Neural cell (in vitro differentiated cells): ENCODE measurements around the gene GALNT5. TPM values are rescaled to one million over a fixed set of nuclear protein-coding genes. Genes with fewer than 3 reads are reported as not detected.
"Not testable (repeated sequence)": the region's sequence is repeated elsewhere in the genome, so short reads cannot be mapped to it uniquely, and the experiment has no call there.

Source experiments
- H2AFZ ChIP-seq: fragments of 200-600, 300-800 bp; sonication (generic), shearing (Covaris generic); 2 replicates; pipeline ENCODE4 v1.6.0; 2014; ENCODE audit warnings: low read depth, mild to moderate bottlenecking, antibody characterized with exemption, low read length, moderate library complexity
- H3F3A ChIP-seq: fragments of 200-600 bp; shearing (Covaris generic); 2 replicates; pipeline ENCODE4 v1.6.1; 2016; ENCODE audit warnings: mild to moderate bottlenecking, moderate library complexity, mixed read lengths, antibody characterized with exemption, low read length; ENCODE audit not compliant: insufficient read depth, poor library complexity, severe bottlenecking
- H3K27ac ChIP-seq: fragments of 200-600, 300-800 bp; sonication (generic), shearing (Covaris generic); 2 replicates; pipeline ENCODE4 v1.5.1; 2014; ENCODE audit warnings: mild to moderate bottlenecking, low read length, moderate library complexity
- H3K27me3 ChIP-seq: fragments of 300-800, 200-600 bp; sonication (generic), shearing (Covaris generic); 2 replicates; pipeline ENCODE4 v1.6.0; 2014; ENCODE audit warnings: mild to moderate bottlenecking, low read depth, low read length, moderate library complexity; ENCODE audit not compliant: insufficient read depth
- H3K36me3 ChIP-seq: fragments of 300-800, 200-600 bp; sonication (generic), shearing (Covaris generic); 2 replicates; pipeline ENCODE4 v1.5.1; 2014; ENCODE audit warnings: mild to moderate bottlenecking, antibody characterized with exemption, low read length, moderate library complexity; ENCODE audit not compliant: insufficient read depth
- H3K4me2 ChIP-seq: fragments of 300-800, 200-600 bp; sonication (generic), shearing (Covaris generic); 2 replicates; pipeline ENCODE4 v1.6.0; 2014; ENCODE audit warnings: mild to moderate bottlenecking, low read length
- H3K4me3 ChIP-seq: fragments of 300-800, 200-600 bp; sonication (generic), shearing (Covaris generic); 2 replicates; pipeline ENCODE4 v1.5.1; 2014; ENCODE audit warnings: mild to moderate bottlenecking, low read length, moderate library complexity
- H3K79me2 ChIP-seq: fragments of 200-600 bp; shearing (Covaris generic); replicated peaks from 2 replicates; pipeline ENCODE4 v1.6.0; 2014; ENCODE audit warnings: mild to moderate bottlenecking, low read length, moderate library complexity; ENCODE audit not compliant: insufficient read depth
- H3K9ac ChIP-seq: fragments of 300-800, 200-600 bp; sonication (generic), shearing (Covaris generic); 2 replicates; pipeline ENCODE4 v1.6.1; 2016; ENCODE audit warnings: mild to moderate bottlenecking, low read length, mixed read lengths
- H3K9me2 ChIP-seq: fragments of 200-600 bp; shearing (Covaris generic); 2 replicates; pipeline ENCODE4 v1.6.1; 2016; ENCODE audit warnings: mild to moderate bottlenecking, low read length, mixed read lengths; ENCODE audit not compliant: insufficient read depth
- H3K9me3 ChIP-seq: fragments of 200-600, 300-800 bp; sonication (generic), shearing (Covaris generic); 2 replicates; pipeline ENCODE4 v1.6.1; 2016; ENCODE audit warnings: mild to moderate bottlenecking, mixed run types, low read length, moderate library complexity, mixed read lengths
- H4K20me1 ChIP-seq: fragments of 200-600 bp; shearing (Covaris generic); 2 replicates; pipeline ENCODE4 v1.6.1; 2016; ENCODE audit warnings: mild to moderate bottlenecking, mixed run types; ENCODE audit not compliant: insufficient read depth
- EP300 ChIP-seq: fragments of 450-650 bp; conservative IDR thresholded peaks from 2 replicates; pipeline ENCODE4 v1.6.1; 2014; ENCODE audit warnings: antibody characterized with exemption, mild to moderate bottlenecking, moderate library complexity; ENCODE audit not compliant: poor library complexity, severe bottlenecking
- EZH2 ChIP-seq: fragments of 200-600, 300-800 bp; shearing (Covaris generic), sonication (generic); IDR thresholded peaks from 2 replicates; pipeline ENCODE4 v1.6.1; 2014; ENCODE audit warnings: antibody characterized with exemption, low read length, borderline replicate concordance, mild to moderate bottlenecking; ENCODE audit not compliant: insufficient read depth, poor library complexity, severe bottlenecking
- MXI1 ChIP-seq: fragments of 450-650 bp; conservative IDR thresholded peaks from 2 replicates; pipeline ENCODE4 v1.6.1; 2014; ENCODE audit warnings: antibody characterized with exemption, mild to moderate bottlenecking; ENCODE audit not compliant: poor library complexity, severe bottlenecking
- POLR2AphosphoS5 ChIP-seq: IDR thresholded peaks from 2 replicates; pipeline ENCODE4 v1.6.1; 2012
- RAD21 ChIP-seq: fragments of 450-650 bp; conservative IDR thresholded peaks from 2 replicates; pipeline ENCODE4 v1.6.1; 2014; ENCODE audit warnings: antibody characterized with exemption, mild to moderate bottlenecking, moderate library complexity
- REST ChIP-seq: IDR thresholded peaks from 2 replicates; pipeline ENCODE4 v1.6.1; 2012; ENCODE audit warnings: borderline replicate concordance
- SMC3 ChIP-seq: fragments of 450-650 bp; conservative IDR thresholded peaks from 2 replicates; pipeline ENCODE4 v1.6.1; 2014; ENCODE audit warnings: antibody characterized with exemption, mild to moderate bottlenecking, moderate library complexity; ENCODE audit not compliant: poor library complexity
- TAF1 ChIP-seq: IDR thresholded peaks from 2 replicates; pipeline ENCODE4 v1.6.1; 2012; ENCODE audit warnings: low read depth
- polyA plus RNA-seq: library from polyadenylated mRNA; depleted of rRNA; stranded (reverse); fragments of >200 nt; gene quantifications from 2 replicates; pipeline ENCODE4 v1.2.3, GENCODE V29; 2014
- TF ChIP-seq, protein P1 (sequence below): fragments of 450-650 bp; IDR thresholded peaks from 2 replicates; pipeline ENCODE4 v1.5.1; 2014; ENCODE audit warnings: antibody characterized with exemption, mild to moderate bottlenecking, moderate library complexity; ENCODE audit not compliant: poor library complexity, severe bottlenecking

Gene GALNT5
- polyA plus RNA-seq, 1 donor from 2014 or later: not detected

GRCh38 chr2:157223624-157224205 is 33.8 kb upstream of the GALNT5 start:
- Histone ChIP-seq H3K4me2 (no peak overlapping the region), H3K9ac (no peak overlapping the region), H3K79me2 (no peaks in the 10 kb centered on the region), H3F3A (no peaks in the 10 kb centered on the region), H4K20me1 (no peaks in the 10 kb centered on the region), H2AFZ (no peak overlapping the region), H3K36me3 (no peaks in the 10 kb centered on the region), H3K9me3 (no peaks in the 10 kb centered on the region), H3K4me3 (no peak overlapping the region), H3K27ac (no peak overlapping the region), H3K9me2 (no peaks in the 10 kb centered on the region), H3K27me3 (no peaks in the 10 kb centered on the region)
- TF ChIP-seq MXI1: no peak
- TF ChIP-seq POLR2AphosphoS5: no peak
- TF ChIP-seq EZH2: no peak
- no peak for TF ChIP-seq EP300
- no peak for TF ChIP-seq REST
- TF ChIP-seq TAF1: no peak
- TF ChIP-seq, protein P1, sequence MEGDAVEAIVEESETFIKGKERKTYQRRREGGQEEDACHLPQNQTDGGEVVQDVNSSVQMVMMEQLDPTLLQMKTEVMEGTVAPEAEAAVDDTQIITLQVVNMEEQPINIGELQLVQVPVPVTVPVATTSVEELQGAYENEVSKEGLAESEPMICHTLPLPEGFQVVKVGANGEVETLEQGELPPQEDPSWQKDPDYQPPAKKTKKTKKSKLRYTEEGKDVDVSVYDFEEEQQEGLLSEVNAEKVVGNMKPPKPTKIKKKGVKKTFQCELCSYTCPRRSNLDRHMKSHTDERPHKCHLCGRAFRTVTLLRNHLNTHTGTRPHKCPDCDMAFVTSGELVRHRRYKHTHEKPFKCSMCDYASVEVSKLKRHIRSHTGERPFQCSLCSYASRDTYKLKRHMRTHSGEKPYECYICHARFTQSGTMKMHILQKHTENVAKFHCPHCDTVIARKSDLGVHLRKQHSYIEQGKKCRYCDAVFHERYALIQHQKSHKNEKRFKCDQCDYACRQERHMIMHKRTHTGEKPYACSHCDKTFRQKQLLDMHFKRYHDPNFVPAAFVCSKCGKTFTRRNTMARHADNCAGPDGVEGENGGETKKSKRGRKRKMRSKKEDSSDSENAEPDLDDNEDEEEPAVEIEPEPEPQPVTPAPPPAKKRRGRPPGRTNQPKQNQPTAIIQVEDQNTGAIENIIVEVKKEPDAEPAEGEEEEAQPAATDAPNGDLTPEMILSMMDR: no peak
- no peak for TF ChIP-seq RAD21
- no peak for TF ChIP-seq SMC3

DNA sequence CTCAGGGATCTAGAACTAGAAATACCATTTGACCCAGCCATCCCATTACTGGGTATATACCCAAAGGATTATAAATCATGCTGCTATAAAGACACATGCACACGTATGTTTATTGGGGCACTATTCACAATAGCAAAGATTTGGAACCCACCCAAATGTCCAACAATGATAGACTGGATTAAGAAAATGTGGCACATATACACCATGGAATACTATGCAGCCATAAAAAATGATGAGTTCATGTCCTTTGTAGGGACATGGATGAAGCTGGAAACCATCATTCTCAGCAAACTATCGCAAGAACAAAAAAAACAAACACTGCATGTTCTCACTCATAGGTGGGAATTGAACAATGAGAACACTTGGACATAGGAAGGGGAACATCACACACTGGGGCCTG is 33.1 kb upstream of the GALNT5 start:
- H3K4me2 ChIP-seq, H3K9me2 ChIP-seq, H2AFZ ChIP-seq, H3K79me2 ChIP-seq, H3K27me3 ChIP-seq, H3K27ac ChIP-seq, H3K9me3 ChIP-seq, H4K20me1 ChIP-seq, H3K4me3 ChIP-seq, H3K9ac ChIP-seq, H3K36me3 ChIP-seq, H3F3A ChIP-seq: not testable (repeated sequence)

GRCh38 chr2:157227592-157227991 is 29.9 kb upstream of the GALNT5 start:
- Histone ChIP-seq H3K79me2 (no peaks in the 10 kb centered on the region), H3K9me3 (no peaks in the 10 kb centered on the region), H3F3A (no peaks in the 10 kb centered on the region), H2AFZ (no peak overlapping the region), H3K4me2 (no peak overlapping the region), H3K9me2 (no peaks in the 10 kb centered on the region), H3K27ac (no peak overlapping the region), H3K4me3 (no peak overlapping the region), H4K20me1 (no peaks in the 10 kb centered on the region), H3K9ac (no peak overlapping the region), H3K27me3 (no peaks in the 10 kb centered on the region), H3K36me3 (no peaks in the 10 kb centered on the region)
- TF ChIP-seq RAD21 (no peak), SMC3 (no peak), EP300 (no peak), MXI1 (no peak), EZH2 (no peak), REST (no peak), TAF1 (no peak), POLR2AphosphoS5 (no peak)
- TF ChIP-seq, protein P1: no peak
